OCI-LY3 (cell line): Measurements from ENCODE around the gene AVEN.

Source experiments
- CTCF ChIP-seq: fragments of 200-600, 300-600 bp; sonication (generic); IDR thresholded peaks from 2 replicates; pipeline ENCODE4 v1.5.1; 2014; ENCODE audit warnings: antibody characterized with exemption, low read length, low read depth
- EZH2phosphoT487 ChIP-seq: fragments of 200-600 bp; shearing (Covaris generic); IDR thresholded peaks from 2 replicates; pipeline ENCODE4 v1.6.1; 2018; ENCODE audit warnings: antibody characterized with exemption, mixed run types, low read depth

DNA sequence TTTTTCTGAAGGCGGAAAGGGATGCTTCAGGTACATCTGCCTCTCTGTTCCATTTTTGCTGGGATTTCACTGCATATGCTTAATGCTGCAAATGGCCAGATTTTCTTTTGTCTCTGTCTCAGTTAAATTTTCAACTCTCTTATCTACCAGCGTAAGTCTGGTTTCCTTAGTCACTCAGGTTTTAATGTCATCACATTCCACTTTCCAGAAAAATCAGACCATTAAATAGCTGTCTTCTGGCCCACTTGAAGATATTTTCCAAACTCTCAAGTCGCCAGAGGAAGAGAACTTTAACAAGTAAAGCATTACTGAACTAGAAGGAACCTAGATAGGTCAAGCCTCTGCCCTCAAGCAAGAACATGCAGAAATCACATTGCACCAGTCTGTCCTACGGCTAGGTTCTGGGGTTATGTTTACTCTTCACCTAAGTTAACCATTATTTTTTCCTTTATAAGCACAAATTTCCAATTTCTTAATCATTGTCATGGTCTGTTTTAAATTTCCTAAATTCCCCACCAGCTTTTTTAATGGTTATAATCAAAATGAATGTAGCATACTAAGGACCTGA lies 26.5 kb downstream of the AVEN start:
- TF ChIP-seq CTCF (no peak), EZH2phosphoT487 (no peak)
